ENCODE measurements around the gene MACROD1.

MACROD1 gene

DNA sequence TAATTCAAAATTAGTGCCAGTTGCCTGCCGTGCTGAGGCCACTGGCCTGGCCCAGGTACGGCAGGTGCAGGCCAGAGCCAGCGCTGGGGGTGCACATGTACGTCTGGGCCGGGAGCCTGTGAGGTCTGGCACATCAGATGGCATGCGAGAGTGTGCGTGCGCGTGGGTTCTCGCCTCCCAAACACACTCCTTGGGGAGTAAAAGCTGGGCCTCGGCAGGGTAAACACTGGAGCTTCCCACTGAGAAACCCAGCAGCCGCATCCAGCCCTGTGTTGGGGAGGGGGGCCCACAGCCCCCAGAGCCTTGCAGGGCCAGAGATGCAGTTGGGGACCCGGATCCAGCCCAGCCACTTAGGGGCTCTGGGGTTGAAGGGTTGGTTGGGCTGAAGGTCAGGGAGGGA lies 92.4 kb downstream of the MACROD1 start:
- DNase-seq (ENCODE audit: low spot score) = no peak

DNA sequence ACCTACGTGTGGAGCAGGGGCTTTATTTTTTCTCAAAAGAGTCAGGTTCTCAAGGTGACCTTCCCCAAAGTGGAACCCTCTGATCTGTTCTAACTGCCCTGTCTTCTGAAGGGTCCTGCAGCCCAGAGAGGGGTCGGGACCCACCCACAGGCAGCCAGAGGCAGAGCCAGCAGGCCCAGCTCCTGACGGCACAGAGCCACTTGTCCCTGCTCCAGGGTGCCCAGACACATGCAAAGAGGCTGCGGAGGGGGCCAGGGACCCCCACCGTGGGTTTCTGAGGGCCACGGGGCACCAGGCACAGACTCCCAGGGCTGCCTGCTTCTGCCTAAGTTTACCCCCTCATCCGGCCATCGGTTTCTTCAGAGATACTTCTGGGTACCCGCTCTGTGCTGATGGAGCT lies 93.0 kb downstream of the MACROD1 start:
- DNase-seq (ENCODE audit: low spot score) = no peak

DNA sequence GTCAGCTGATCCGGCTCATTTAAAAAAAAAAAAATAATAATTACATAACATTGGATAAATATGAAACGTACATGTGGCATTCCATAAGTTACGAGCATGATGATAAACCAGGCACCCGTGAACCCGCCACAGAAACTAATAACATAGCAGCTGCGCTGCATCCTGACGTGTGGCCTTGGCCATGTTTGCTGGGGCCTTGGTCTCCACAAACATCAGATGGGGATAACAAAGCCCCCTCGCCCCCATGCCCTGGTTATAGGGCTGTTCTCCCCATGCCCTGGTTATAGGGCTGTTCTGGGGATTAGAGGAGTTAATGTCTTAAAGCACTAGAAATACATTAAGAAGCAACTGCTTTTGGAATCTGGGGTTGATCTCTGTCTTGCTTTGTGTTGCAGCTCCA lies 93.5 kb downstream of the MACROD1 start:
- DNase-seq (ENCODE audit: low spot score) = no peak

DNA sequence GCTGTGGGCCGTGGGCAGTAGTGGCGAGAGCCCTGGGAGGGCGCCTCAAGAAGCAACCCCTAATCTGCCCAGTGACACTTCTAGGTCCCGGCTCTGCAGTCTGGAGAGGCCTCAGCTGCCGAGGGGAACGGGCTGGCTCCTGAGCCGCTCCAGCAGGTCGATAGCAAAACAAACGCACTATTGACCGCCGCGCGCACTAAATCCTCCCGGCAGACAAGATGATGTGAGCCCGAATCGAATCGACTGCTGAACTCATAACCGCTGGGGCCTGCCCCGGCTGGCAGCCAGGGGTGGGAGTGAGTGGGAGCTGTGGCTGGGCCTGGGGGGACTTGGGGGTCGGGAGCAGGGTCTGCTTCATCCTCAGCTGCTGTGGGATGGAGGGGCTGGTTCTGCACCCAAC lies 94.1 kb downstream of the MACROD1 start:
- DNase-seq (ENCODE audit: low spot score) = no peak

DNA sequence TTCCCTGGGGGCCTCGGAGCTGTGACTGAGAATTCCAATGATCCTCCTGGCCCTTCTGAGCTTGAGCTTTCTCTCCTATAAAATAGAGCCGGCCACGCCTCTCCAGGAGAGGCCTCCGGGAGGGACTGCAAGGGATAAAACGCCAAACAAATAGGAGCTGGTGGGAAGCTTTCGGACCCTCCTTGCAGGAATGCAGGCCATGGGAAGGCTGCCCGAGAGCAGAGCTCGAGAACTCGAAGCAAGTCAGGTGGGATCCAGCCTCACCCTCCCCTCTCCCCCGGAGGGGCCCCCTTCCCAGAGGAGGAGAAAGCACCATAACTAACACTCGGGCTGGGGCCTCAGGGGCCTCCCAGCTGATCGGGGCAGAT lies 95.6 kb downstream of the MACROD1 start:
- no peak for DNase-seq (ENCODE audit: low spot score)

DNA sequence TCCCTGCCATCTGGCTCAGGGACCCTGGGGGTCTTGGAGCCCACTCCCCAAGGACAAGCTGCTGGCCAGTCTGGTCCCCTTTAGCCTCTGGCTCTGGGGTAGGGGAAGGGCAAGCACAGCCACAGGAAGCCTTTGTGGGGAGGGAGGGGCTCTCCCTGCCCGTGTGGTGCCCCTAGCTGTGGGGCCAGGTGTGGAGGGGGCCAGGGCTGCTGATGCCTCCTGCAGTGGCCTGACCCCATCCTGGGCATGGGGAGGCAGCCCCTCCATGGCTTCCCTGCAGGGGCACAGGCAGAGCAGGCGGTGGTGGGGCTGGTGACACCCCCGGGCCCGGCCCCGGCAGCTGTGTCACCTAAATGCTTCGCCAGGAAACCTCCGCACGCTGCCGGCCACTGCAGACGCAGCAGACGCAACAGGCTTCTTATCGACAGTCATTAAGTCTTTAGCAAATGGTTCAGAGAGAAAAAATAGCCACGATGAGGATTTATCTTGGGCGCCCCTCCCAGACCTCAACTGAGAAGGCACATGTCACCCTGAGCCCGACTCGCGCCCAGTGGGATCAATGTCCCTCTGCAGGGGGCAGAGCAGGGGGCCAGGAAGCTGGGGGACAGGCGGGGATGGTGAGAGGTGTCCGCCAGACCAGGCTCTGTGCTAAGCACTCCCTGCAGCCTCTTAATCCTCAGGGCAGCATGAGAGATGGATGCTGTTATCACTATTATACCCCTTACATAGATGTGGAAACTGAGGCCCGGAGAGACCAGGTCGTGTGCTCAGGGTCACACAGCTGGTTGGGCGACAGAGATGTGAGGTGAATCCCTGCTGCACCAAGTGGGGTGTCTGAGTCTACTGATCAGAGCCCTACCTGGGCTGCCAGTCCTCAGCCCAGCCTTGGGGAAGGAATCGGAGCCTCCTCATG lies 96.3 kb downstream of the MACROD1 start:
- no peak for DNase-seq (ENCODE audit: low spot score)

DNA sequence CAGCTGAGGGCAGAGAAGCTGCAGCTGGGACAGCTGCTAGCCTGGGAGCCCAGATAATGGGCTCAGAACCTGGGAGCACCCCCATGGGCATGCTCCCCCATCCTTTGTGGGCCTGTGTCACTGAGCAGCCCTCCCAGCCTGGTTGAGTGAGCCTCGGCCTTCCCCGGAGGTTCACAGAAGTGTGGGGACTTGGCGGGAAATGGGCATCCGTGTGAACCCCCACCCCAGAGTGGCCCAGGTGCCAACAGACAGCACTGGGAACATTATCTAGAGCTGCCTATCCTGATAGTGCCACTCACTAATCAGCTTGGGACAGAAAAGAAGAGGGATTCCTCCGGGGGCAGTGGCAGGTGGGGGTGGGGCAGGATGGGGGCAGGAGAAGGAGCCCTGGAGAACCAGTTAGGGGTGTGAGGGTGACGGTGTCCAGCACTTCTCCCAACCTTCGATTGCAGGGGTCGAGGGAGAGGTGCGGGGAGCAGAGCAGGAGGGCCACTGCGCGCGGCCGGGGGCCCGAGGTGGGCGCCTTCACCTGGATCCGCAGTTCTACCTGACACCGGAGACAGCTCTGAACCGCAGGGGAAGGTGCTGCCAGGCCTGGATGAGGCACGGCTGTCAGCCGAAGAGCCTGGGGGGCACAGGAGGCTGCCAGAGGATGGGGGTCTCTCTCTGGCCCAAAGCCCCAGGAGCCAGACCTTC lies 97.1 kb downstream of the MACROD1 start:
- no peak for DNase-seq (ENCODE audit: low spot score)

DNA sequence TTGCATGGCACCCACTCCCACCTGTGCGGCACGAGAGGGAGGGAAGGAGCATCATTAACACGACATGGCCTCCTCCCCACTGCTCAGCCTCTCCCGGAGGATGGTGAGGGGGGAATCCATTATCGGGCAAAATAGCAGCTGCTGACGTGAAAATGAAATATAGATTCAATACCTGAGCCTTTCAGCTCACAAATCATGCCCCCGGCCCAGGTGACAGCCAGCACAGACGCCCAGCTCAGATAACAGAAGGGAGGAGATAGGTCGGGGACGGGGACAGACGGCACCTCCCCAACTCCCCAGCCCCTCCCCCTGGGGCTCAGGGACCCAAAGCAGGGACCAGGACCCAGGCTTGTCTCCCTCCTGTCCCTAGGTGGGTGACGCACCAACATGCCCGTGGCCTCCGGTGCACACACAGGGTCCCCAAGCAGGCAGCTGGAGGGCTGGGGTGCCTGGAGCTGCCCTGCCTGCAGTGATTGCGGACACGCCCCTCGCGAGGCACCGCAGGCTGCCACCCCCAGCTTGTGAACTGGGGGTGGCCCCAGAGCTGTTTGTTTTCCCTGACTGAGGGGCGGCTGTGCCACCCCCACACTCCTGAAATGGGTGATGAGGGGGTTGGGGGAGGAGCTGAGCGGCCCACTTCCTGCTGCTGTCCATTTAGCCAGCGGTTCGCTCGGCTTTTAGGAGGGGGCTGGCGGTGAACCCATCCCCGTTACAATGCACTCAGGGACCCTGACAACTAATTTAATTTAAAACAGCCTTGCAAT lies 98.5 kb downstream of the MACROD1 start:
- DNase-seq (ENCODE audit: low spot score) = no peak

DNA sequence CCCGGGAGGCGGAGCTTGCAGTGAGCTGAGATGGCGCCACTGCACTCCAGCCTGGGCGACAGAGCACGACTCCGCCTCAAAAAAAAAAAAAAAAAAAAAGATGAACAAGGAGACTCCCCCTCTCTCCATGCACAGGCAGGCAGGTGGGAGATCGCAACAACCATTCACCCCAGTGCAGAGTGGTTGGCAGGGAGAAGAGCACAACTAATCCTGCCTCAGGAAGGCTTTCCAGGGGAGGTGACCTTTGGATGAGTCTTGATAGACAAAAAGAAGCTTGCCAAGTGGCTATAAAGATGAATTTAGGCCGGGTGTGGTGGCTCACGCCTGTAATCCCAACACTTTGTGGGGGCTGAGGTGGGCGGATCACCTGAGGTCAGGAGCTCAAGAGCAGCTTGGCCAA lies 100.2 kb downstream of the MACROD1 start:
- no peak for DNase-seq (ENCODE audit: low spot score)

DNA sequence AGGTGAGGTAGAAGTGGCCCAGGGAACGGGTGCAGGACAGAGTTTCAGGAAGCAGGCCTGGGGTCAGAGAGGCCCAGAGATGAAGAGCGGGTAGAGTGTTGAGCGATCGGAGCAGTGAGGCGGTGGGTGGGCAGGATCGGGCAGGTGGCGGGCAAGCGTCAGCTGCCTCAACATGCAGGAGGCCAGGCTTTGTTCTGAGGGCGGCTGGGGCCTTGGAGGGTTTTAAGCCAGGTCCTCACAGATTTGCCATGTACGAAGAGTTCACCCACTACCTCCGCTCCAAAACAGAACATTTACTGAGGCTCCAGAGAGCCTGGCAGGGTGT lies 100.8 kb downstream of the MACROD1 start:
- DNase-seq (ENCODE audit: low spot score) = no peak

DNA sequence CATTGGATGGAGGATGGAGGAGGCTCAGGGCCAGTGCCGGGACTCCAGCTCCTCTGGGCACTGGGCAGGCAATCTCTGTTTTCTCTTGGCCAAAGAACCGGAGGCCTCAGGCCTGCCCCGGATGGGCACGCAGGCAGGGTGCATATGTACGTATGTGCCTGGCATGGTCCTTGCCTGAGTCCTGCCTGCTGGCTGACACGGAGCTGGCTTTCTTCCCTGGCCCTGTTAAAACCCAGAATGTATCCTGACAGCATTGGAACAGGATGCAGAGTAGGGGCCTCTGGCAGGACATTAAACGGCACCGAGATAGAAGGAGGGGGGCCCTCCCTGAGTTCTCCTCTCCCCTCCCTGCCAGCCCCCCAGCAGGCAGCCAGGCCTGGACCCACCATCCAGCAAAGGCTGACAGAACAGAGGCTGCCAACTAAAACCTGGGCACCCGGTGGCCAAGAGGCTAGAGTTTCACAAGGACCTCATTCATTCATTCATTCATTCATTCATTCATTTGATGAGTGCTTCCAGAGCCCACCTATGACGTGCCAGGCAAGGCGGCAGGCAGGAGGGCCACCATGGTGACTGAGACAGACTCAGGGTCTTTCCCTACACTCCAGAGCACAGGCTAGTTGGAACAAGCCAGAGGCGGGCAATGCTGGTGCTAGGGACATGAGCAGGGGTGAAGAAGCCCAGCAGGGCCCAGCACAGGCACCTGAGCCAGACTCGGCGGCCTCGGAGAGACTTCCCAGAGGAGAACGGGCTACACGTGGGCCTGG lies 101.4 kb downstream of the MACROD1 start:
- no peak for DNase-seq (ENCODE audit: low spot score)

DNA sequence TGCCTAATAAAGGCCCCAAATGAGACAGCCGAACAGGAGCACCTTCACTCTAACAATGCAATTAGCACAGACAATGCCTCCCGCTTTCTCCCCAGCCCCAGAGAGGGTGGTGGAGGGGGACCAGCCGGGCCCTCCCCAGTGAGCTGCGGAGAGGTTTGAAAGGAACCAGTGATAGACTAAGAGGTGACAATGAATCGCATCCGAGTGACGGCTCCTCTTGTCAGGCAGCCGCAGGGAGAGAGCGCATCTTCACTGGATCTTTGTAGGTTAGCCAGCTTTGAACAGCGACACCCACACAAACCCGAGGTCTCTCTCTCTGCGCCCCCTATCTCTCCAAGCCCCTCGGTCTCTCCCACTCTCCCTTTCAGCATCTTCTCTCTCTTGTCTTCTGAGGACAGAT lies 102.1 kb downstream of the MACROD1 start:
- no peak for DNase-seq (ENCODE audit: low spot score)

DNA sequence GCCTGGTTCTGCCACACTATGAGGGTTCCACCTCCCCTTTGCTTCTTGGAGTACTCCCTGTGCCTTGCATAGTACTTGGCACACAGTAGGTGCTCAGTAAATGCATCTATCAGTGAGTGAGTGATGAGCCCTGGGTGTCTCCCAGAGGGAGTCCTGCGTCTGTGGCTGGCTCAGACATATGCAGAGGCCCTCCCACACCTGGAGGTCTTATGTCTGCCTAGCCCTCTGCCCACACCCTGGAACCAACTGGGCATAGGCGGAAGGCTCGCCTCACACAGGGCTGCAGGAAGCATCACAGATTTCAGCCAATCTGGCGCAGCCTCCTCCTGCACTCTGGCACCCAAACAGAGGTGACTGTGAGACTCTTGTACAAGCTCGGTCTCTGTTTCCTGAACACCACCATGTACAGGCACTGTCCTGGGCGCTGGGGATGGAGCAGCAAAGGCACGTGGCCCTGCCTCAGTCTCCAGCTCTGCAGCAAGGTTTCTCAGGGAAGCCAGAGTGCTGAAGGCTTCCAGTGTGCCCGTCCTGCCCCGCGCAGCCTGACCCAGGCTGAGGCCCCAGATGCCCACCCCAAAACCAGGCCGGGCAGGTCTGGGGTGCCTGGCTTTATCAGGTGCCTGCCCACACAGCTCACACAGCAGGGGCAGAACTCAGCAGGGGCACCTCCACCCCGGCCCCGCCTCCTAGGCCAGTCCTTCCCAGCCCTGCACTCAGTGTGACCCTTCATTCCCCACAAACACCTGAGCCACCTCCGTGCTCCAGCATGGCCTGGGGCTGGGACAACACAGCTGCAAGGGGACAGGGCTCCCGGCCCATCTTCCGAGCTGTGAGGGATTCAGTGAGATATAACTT lies 103.5 kb downstream of the MACROD1 start:
- DNase-seq (ENCODE audit: low spot score) = no peak

DNA sequence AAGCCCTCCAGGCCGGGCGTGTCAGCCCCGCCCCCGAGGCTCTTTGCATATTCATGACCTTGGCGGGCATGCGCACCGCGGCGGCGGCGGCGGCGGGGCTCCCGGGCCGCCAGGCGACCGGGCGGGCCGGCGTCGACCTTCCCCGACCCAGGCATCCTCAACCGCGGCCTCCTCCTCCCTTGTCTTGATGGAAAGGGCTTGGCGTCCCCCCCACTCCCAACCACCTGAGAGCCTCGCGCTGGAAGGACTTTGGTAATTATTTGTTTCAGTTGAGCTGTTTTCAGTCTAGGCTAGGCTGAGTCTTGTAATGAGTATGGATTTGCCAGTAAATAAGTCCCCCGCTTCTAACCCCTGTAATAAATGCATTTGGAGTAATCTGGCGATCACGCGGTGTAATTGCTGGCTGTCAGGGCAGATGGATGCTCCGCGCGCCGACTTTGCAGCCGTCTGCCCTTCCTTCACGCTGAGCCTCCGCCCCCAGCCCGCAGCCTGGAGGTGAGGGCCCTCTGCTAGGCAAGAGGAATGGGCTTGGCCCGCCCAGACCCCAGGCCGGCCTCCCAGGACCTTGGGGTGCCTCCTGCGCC lies 105.0 kb downstream of the MACROD1 start:
- DNase-seq (ENCODE audit: low spot score) = peak; percentile 13

DNA sequence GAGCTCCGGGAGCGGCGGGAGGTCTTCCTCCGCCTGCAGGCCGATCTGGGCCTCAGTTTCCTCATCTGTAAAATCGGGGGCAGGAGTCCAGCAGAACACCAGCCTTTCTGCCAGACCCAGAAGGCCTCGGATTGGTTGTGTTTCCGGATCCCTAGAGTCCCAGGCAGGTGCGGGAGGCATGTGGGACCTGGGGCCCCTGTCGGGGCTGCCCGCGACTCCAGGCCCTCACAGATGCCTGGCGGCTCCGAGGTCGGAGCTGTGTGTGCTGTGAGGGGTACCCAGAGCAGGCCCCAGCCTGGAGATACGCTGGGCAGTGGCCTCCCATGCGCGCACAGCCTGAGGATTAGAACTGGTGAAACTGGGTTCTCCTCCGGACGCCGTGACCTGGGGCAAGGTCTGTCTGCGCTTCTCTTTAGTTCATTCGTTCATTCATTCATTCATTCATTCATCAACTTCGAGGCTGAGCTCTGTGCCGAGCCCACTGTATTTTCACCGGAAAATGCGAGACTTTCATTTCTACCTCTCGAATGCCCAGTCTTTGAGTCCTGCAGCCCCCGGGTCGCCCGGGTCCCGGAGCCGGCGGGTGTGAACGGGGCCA lies 105.6 kb downstream of the MACROD1 start:
- DNase-seq (ENCODE audit: low spot score) = no peak

DNA sequence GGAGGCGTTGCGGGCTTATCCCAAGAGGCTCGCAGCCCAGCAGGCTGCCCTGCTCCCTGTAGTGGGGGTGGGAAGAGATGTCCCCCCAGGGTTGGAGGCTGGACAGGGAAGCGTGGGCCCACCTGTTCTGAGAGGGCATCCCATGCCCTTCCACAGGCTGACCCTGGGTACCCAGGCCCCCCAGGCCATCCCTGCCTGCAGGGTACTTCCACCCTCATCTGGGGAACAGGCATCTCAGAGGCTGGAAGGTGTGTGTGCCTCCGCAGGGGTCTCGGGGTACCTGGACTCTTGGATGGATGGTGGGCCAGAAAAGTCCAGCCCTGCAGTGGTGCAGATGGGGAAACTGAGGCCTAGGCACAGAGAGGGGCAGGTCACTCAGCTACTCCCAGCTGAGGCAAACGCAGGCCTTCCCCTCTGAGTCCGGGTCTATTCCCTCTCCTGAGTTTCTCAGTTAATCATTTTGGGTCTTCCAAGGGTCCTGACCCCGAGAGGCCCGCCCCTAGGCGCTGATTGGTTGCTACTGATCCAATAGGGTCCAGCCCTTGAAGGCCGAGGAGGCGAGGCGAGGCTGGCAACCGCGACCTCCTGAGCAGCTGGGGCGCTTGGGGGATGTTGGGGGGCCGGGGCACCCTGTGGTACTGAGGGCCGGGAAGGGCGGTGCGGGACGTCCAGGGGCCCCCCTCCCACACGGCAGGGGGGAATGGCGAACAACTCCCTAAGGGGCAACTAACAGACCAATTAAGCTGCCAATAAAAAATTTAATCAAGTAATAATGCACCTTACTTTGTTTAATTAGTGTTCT lies 106.4 kb downstream of the MACROD1 start:
- no peak for DNase-seq (ENCODE audit: low spot score)

DNA sequence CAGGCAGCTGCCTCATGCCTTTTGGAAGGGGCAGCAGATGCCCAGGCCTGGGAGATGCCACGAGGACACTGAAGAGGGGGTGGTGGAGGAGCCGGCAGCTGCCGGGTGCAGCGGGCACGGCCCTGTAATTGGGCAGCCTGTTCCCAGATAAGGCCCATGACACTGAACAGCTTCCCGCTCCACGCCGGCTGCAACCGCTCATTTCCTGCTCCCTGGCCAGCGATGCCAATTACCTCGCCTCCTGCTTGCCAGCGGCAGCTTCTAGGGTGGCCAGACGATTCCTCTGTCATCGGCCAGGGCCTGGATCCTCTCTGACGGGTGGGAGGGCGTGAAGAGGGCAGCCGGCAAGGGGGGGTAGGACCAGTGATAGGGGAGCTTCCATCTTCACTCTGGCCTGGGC lies 107.4 kb downstream of the MACROD1 start:
- DNase-seq (ENCODE audit: low spot score) = no peak

DNA sequence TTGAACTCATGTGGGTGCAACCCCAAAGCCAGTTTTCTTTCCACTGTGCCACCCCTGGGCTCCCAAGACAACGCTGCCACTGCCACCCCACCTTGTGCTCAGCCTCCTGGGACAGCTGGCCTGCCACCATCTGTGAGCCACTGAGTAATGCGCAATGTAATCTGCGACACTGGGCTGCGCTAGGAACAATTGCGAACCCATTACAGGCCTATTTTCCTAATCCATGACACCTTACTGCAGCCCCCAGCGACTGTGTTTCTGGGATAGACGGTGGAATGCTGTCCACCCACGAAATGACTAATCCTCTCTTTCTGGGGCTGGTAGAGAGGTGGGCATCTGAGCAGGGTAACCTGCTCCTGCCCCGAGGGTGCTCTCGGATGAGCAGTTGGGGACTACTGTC lies 108.0 kb downstream of the MACROD1 start:
- no peak for DNase-seq (ENCODE audit: low spot score)

DNA sequence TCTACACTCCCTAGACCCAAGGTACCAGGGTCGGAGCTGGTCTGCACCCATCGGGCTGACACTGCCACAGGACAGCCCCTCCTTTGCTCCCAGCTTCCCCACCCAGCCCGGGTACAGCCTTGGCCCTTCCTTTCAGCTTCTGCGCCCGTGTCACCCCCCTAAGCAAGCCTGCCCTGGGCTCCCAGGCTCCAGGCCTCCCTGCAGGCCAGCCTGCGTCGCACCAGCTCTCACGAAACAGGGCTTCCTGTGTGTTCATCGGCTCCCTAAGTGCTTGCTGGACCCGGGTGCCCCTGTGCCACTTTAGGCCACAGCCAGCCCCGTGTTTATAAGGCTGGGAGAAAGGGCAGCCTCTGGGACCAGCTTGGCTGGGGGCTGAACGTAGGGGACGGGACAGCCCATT lies 109.1 kb downstream of the MACROD1 start:
- no peak for DNase-seq (ENCODE audit: low spot score)

All from kidney capillary endothelial cell (primary cell).